Activated T-cell treated with anti-CD3 and anti-CD28 coated beads, Interleukin-2, amount 50 U/mL, for 72 hours (primary cell): Measurements from ENCODE around the gene FAM216B. TPM values are rescaled to one million over a fixed set of nuclear protein-coding genes. Genes with fewer than 3 reads are reported as not detected.
"Not testable (repeated sequence)": the region's sequence is repeated elsewhere in the genome, so short reads cannot be mapped to it uniquely, and the experiment has no call there.

Experiments
- ATAC-seq, 2 donors: fragments of 150-1000 bp; cut with Tn5 transposase; replicated peaks in 1 of 2; 2 replicates each; pipeline ENCODE4 v1.10.0; 2021; ENCODE audit warnings: moderate library complexity in 2 of 2, mild to moderate bottlenecking in 1 of 2
- DNase-seq, 2 donors: peaks; one replicate each; pipeline ENCODE4 v3.0.0; 2021 to 2022; ENCODE audit warnings: mixed read lengths in 1 of 2
- H3K27ac Mint-ChIP-seq: one replicate; pipeline ENCODE4 v1.8.0; 2022; ENCODE audit warnings: mild to moderate bottlenecking, moderate library complexity, mixed read lengths
- H3K27me3 Mint-ChIP-seq: one replicate; pipeline ENCODE4 v1.8.0; 2022; ENCODE audit warnings: low read depth, mixed read lengths
- H3K36me3 Mint-ChIP-seq, 2 donors: one replicate each; pipeline ENCODE4 v1.8.0; 2022; ENCODE audit warnings: mixed read lengths in 2 of 2, mild to moderate bottlenecking in 1 of 2; ENCODE audit not compliant: insufficient read depth in 2 of 2
- H3K4me1 Mint-ChIP-seq: one replicate; pipeline ENCODE4 v1.8.0; 2022; ENCODE audit warnings: low read depth, mixed read lengths
- H3K4me3 Mint-ChIP-seq, 2 donors: one replicate each; pipeline ENCODE4 v1.8.0; 2022; ENCODE audit warnings: mild to moderate bottlenecking in 2 of 2, mixed read lengths in 2 of 2, moderate library complexity in 2 of 2
- H3K9me3 Mint-ChIP-seq, 2 donors: one replicate each; pipeline ENCODE4 v1.8.0; 2022; ENCODE audit warnings: mixed read lengths in 2 of 2
- total RNA-seq, 2 donors: library from RNA; stranded (reverse); gene quantifications; one replicate each; pipeline ENCODE4 v1.2.3, GENCODE V29; 2022

Gene FAM216B
- total RNA-seq, 2 donors from 2014 or later = not detected

DNA sequence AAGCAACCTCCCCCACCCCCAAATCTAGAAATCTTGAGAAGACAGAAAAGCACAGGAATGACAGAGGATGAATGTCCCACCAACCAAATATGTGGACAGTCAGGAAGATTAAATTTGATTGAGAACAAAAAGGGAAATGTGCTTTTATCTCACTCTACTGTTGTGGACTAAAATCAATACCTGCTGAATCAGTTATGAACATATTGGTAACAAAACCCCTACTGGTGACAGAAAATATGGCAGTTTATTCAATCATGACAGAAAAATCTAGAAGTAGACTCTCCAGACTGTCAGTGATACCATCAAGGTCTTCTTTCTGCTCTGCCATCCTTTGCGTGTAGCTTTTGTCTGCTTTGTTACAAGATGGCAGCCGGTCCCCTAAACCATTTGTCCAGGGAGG, 35.2 kb downstream of the FAM216B start:
- Mint-ChIP-seq H3K9me3 (peaks cover 2 to 4% of the 10 kb centered on the region in 2 donors), H3K4me3 (no peak overlapping the region), H3K27ac (no peak overlapping the region), H3K27me3 (peaks cover 20% of the 10 kb centered on the region), H3K4me1 (no peaks in the 10 kb centered on the region), H3K36me3 (peaks cover 0 to 4% of the 10 kb centered on the region in 2 donors)
- peak in 1 of 2 donors; percentile 25 for ATAC-seq
- no peak for DNase-seq

DNA sequence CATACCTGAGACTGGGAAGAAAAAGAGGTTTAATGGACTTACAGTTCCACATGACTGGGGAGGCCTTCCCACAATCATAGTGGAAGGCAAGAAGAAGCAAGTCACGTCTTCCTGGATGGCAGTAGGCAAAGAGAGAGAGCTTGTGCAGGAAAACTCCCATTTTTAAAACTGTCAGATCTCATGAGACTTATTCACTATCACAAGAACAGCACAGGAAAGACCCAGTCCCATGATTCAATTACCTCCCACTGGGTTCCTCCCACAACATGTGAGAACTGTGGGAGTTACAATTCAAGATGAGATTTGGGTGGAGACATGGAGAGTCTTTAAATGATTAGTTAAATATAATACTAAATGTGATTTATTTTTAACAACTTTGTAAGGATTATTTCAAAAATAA, 38.3 kb downstream of the FAM216B start:
- not testable (repeated sequence) for H3K27ac Mint-ChIP-seq, H3K9me3 Mint-ChIP-seq, H3K4me1 Mint-ChIP-seq, H3K4me3 Mint-ChIP-seq, H3K36me3 Mint-ChIP-seq, DNase-seq, ATAC-seq
- peaks cover 18% of the 10 kb centered on the region for H3K27me3 Mint-ChIP-seq

DNA sequence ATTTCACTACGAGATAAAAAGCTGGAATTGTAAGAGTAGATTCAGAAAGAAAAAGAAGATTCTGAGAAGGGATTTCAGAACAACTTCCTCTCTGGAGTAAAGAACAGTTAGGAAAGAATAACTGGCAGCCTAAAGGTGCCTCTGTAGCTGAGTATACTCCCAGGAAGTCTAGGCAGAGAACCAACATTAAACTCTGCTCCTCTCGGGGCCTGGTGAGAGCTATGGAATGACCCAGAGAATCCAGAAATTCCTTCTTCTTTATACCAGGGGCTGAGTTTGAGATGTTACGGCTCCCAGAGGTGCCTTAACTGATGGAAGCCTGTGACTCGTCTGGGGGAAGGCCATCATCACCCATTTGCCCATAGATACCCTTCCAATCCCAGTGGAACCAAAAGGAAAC, 39.1 kb downstream of the FAM216B start:
- H3K9me3 Mint-ChIP-seq = peaks cover 2 to 4% of the 10 kb centered on the region in 2 donors
- H3K36me3 Mint-ChIP-seq = peaks cover 0 to 4% of the 10 kb centered on the region in 2 donors
- H3K27ac Mint-ChIP-seq = no peak overlapping the region
- ATAC-seq (no peak), DNase-seq (no peak)
- peaks cover 26% of the 10 kb centered on the region for H3K27me3 Mint-ChIP-seq
- H3K4me3 Mint-ChIP-seq = no peak overlapping the region
- H3K4me1 Mint-ChIP-seq = no peaks in the 10 kb centered on the region

DNA sequence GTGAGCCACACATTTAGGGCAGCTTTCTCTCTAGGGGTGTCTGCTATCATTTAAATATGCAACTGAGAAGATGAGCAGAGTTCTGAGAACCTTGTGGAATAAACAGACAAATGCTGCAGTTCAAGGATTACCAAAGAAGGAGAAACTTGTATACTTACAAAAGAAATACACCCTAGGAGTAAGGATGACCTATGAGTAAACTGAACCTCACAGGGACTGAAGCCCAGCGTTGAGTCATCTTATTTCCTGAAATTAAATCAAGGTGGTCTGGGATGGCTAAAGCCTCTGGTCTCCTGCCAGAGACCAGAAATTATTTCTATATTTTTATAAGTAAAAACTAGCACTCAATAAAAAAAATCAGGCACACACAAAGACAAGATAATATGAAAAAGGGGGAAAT, 40.1 kb downstream of the FAM216B start:
- DNase-seq (no peak), ATAC-seq (no peak)
- Mint-ChIP-seq H3K36me3 (peaks cover 0 to 4% of the 10 kb centered on the region in 2 donors), H3K4me1 (no peaks in the 10 kb centered on the region), H3K9me3 (peaks cover 2 to 4% of the 10 kb centered on the region in 2 donors), H3K27ac (no peak overlapping the region), H3K4me3 (no peak overlapping the region), H3K27me3 (peaks cover 31% of the 10 kb centered on the region)

DNA sequence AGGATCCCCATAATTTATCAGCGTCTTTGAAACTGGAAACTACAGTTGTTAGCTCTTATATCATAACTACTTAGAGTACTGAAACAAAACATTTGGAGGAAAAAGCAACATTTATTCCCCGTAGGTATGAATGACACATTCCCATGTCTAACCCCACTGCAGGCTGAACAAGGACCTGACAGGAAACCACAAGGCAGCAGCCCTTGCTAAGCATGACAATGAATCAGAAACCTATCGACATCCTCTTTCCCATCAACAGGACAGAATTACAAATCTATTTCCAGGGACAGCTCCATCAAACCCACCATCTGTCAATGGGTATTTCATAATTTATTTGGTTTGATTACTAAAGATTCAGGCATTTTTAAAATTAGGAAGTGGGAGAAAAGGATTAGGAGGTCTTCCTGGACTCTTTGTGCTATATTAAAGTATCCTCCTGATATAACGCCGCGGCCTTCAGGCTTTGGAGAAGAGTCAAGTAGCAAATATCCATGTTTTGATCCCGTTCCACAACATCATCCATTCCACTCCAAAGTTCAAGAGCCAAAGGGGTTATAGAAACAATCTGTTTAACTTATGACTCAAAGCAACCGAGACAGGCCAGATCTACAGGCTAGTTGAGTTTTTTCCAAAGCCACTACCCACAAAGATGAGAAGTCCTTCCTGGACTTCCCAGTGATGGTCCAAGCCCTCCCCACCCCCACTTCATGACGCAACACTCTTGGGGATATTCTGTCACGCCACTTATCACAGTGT, 51.1 kb downstream of the FAM216B start:
- Mint-ChIP-seq H3K4me1 (peaks cover 10% of the 10 kb centered on the region), H3K27me3 (peaks cover 19% of the 10 kb centered on the region), H3K27ac (peak overlapping the region; percentile 25)

DNA sequence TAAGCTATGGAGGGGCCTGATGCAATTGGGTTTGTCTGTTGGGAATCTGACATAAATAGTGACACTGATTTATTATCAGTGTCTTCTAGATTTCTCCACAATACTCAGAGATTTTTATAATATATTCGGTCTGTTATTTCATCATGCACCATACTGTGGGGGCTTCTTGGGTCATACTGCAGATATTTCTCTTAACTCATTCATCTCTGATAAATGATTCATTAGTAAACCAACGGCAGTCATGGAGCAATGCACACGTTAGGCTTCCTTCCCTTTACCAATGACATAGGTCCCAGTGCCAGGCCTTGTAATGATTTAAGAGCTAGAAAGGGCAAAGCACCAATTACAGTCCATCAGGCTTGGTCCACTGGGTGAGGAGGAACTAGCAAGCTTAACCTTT, 53.6 kb downstream of the FAM216B start:
- Mint-ChIP-seq H3K9me3 (no peaks in the 10 kb centered on the region), H3K4me3 (no peak overlapping the region), H3K27me3 (peaks cover 19% of the 10 kb centered on the region), H3K4me1 (peaks cover 10% of the 10 kb centered on the region), H3K27ac (no peak overlapping the region), H3K36me3 (no peaks in the 10 kb centered on the region)
- DNase-seq = no peak
- no peak for ATAC-seq

More for the DNA sequence above, 51.1 kb downstream of the FAM216B start:
- ATAC-seq (peak in 1 of 2 donors; percentile 57), DNase-seq (no peak)
- H3K36me3 Mint-ChIP-seq = no peaks in the 10 kb centered on the region
- H3K9me3 Mint-ChIP-seq = no peaks in the 10 kb centered on the region
- H3K4me3 Mint-ChIP-seq = no peak overlapping the region

DNA sequence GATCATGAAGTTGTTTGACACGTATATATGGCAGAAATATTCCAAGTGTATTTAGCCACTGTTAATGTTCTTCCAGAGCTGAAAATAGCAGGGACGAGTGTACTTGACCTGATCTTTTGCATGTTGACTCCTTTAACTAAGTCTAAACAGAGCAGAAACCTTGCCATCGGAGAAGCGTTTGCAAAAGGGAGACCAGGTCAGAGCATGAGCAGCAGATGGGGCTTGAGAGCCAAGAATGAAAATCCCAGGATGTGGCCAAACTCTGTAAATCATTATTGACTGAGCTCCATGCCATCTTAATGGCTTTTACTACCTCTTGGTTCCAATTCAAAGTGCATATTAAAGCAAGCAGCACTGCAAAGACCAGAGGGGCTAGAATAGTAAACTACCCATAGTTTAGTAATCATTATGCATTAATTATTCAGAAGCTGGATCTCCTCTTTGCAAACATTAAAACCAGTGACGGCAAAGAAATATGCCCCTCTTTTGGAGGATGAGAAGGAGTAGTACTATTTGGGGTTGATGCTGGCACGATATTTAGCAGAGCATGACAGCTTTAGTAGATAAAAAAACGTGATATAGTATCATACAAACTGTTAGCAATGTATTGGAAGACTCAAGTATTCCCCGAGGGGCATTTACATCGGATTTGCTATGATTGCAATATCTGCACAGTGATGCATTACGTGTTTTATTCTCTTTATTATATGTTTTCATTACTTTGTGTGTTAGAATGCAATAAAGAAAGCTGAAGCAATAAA, 55.7 kb downstream of the FAM216B start:
- Mint-ChIP-seq H3K27ac (no peak overlapping the region), H3K4me3 (no peak overlapping the region), H3K9me3 (no peaks in the 10 kb centered on the region), H3K27me3 (peaks cover 9% of the 10 kb centered on the region), H3K4me1 (peaks cover 9% of the 10 kb centered on the region), H3K36me3 (no peaks in the 10 kb centered on the region)
- ATAC-seq (no peak), DNase-seq (no peak)

Other genes with a start within 250 kb of the FAM216B start
- 1 to 10 TPM; 1.6 to 2.2 TPM for gene TNFSF11, start 207.4 kb upstream of the FAM216B start, total RNA-seq
- gene EPSTI1, start 210.7 kb downstream of the FAM216B start, total RNA-seq = 10 to 100 TPM; 18.6 to 48.8 TPM
- 10 to 100 TPM; 20.2 to 23.5 TPM for gene DNAJC15, start 242.0 kb downstream of the FAM216B start, total RNA-seq